Mesendoderm (in vitro differentiated cells): Measurements from ENCODE around the gene MAP7D3.

Experiments
- DNase-seq: peaks from one replicate; pipeline ENCODE4 v3.0.0; 2013
- H2AK5ac ChIP-seq: 2 replicates; pipeline ENCODE4 v1.6.1; 2013; ENCODE audit warnings: low read length, inconsistent platforms
- H2BK120ac ChIP-seq: 2 replicates; pipeline ENCODE4 v1.6.1; 2013; ENCODE audit warnings: low read depth, mild to moderate bottlenecking, low read length, moderate library complexity, mixed read lengths
- H2BK15ac ChIP-seq: replicated peaks from 2 replicates; pipeline ENCODE4 v1.6.1; 2013; ENCODE audit warnings: low read depth, mild to moderate bottlenecking, moderate library complexity
- H2BK5ac ChIP-seq: 2 replicates; pipeline ENCODE4 v1.6.1; 2013; ENCODE audit warnings: low read length, inconsistent platforms
- H3K18ac ChIP-seq: 2 replicates; pipeline ENCODE4 v1.6.1; 2013; ENCODE audit warnings: mild to moderate bottlenecking, low read length, mixed read lengths
- H3K23ac ChIP-seq: one replicate; pipeline ENCODE4 v1.6.1; 2013; ENCODE audit warnings: low read length
- H3K27ac ChIP-seq: 2 replicates; pipeline ENCODE4 v1.5.1; 2013; ENCODE audit warnings: low read depth, mild to moderate bottlenecking, inconsistent platforms, low read length, moderate library complexity
- H3K27me3 ChIP-seq: 2 replicates; pipeline ENCODE4 v1.6.1; 2013; ENCODE audit warnings: low read length, control low read depth, mild to moderate bottlenecking, inconsistent platforms; ENCODE audit not compliant: insufficient read depth, poor library complexity
- H3K36me3 ChIP-seq: 2 replicates; pipeline ENCODE4 v1.6.1; 2013; ENCODE audit warnings: low read length, inconsistent platforms; ENCODE audit not compliant: control insufficient read depth, insufficient read depth
- H3K4ac ChIP-seq: one replicate; pipeline ENCODE4 v1.6.1; 2013; ENCODE audit warnings: low read depth, mild to moderate bottlenecking, low read length, moderate library complexity
- H3K4me1 ChIP-seq: 2 replicates; pipeline ENCODE4 v1.6.1; 2013; ENCODE audit warnings: low read depth, low read length, inconsistent platforms; ENCODE audit not compliant: control insufficient read depth
- H3K4me2 ChIP-seq: 2 replicates; pipeline ENCODE4 v1.6.1; 2013; ENCODE audit warnings: low read length
- H3K4me3 ChIP-seq: 2 replicates; pipeline ENCODE4 v1.5.1; 2013; ENCODE audit warnings: mild to moderate bottlenecking, low read length
- H3K56ac ChIP-seq: one replicate; pipeline ENCODE4 v1.6.1; 2013; ENCODE audit warnings: low read length
- H3K79me1 ChIP-seq: 2 replicates; pipeline ENCODE4 v1.6.1; 2013; ENCODE audit warnings: low read length, inconsistent platforms
- H3K79me2 ChIP-seq: 2 replicates; pipeline ENCODE4 v1.6.1; 2013; ENCODE audit warnings: mild to moderate bottlenecking, low read length; ENCODE audit not compliant: control insufficient read depth, insufficient read depth
- H3K9ac ChIP-seq: 2 replicates; pipeline ENCODE4 v1.6.1; 2013; ENCODE audit warnings: low read length, inconsistent platforms
- H4K5ac ChIP-seq: one replicate; pipeline ENCODE4 v1.6.1; 2013; ENCODE audit warnings: low read length
- H4K8ac ChIP-seq: one replicate; pipeline ENCODE4 v1.6.1; 2013; ENCODE audit warnings: low read depth, mild to moderate bottlenecking, control low read depth, low read length, moderate library complexity
- WGBS: extraction: QIAGEN DNeasy Blood & Tissue Kit; methylation state at CpG from one replicate; pipeline ENCODE4 v1.1.7; 2013; ENCODE audit warnings: low lambda C conversion rate, missing lambda C conversion rate; ENCODE audit not compliant: insufficient coverage; ENCODE audit errors: extremely low coverage; 5-methylcytosine and 5-hydroxymethylcytosine counted together

MAP7D3 gene

GRCh38 chrX:136221851-136222513 is 29.2 kb downstream of the MAP7D3 start:
- Histone ChIP-seq H3K4me2 (no peak overlapping the region), H2BK5ac (no peak overlapping the region), H2BK120ac (no peak overlapping the region), H3K23ac (no peak overlapping the region), H3K79me2 (no peaks in the 10 kb centered on the region), H3K56ac (no peak overlapping the region), H3K27me3 (no peaks in the 10 kb centered on the region), H2BK15ac (no peak overlapping the region), H4K8ac (no peak overlapping the region), H3K4me1 (no peaks in the 10 kb centered on the region), H3K4ac (no peak overlapping the region), H3K79me1 (no peaks in the 10 kb centered on the region), H3K9ac (no peak overlapping the region), H3K4me3 (no peak overlapping the region), H4K5ac (no peak overlapping the region), H2AK5ac (no peak overlapping the region), H3K18ac (no peak overlapping the region), H3K27ac (no peak overlapping the region), H3K36me3 (no peaks in the 10 kb centered on the region)
- no CpG with 5 or more reads among the region's 3 CpGs for WGBS
- DNase-seq: no peak

DNA sequence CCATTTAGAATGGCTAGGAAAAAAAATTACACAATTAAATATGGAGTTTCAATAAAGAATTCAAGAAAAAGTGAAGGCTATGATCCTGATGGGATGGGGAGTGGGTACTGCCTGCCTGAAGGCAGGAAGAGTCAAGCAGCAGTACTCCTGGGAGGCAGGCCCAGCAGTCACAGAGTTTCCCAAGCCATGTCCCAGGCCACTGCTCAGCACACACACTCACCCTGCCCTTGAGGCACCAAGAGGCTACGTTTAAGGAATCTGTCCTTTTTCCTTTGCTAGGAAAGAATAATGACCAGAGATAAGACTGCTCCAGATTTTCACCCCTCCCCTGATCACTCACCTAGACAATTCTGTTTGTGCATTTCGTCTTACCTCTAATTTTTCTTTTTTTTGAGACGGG is 30.2 kb downstream of the MAP7D3 start:
- no CpG with 5 or more reads among the region's 3 CpGs for whole genome bisulfite sequencing

DNA sequence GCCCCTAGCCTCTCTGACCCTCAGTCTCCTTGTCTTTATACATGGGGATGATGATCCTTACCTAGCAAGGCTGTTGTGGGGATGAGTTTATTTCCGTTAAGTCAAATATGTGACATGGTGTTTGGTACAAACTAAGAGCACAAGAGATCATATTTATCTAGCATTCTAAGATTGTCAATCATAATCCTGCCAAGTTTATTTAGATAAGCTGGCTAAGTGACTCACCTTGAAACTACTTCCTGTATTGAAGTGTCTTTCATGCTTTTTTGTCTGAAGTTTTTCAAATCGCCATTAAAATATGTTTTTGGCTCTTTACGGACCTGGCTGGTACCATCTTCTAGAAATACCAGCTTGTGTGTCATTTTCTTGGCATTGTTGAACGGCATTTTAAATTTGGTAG is 30.7 kb downstream of the MAP7D3 start:
- no peak overlapping the region for H3K56ac ChIP-seq
- H3K18ac ChIP-seq: no peak overlapping the region
- no peak overlapping the region for H2BK5ac ChIP-seq
- H3K9ac ChIP-seq: no peak overlapping the region
- DNase-seq: no peak
- H3K4me3 ChIP-seq: no peak overlapping the region
- H3K36me3 ChIP-seq: no peaks in the 10 kb centered on the region
- H3K79me1 ChIP-seq: no peaks in the 10 kb centered on the region
- H3K23ac ChIP-seq: no peak overlapping the region
- no peak overlapping the region for H3K27ac ChIP-seq
- H2AK5ac ChIP-seq: no peak overlapping the region
- H3K4me1 ChIP-seq: no peaks in the 10 kb centered on the region
- H3K4me2 ChIP-seq: no peak overlapping the region
- no peak overlapping the region for H4K8ac ChIP-seq
- H3K79me2 ChIP-seq: no peaks in the 10 kb centered on the region
- no peak overlapping the region for H2BK120ac ChIP-seq
- no peak overlapping the region for H3K4ac ChIP-seq
- H3K27me3 ChIP-seq: no peaks in the 10 kb centered on the region
- no peak overlapping the region for H2BK15ac ChIP-seq
- no CpG with 5 or more reads among the region's 4 CpGs for WGBS
- H4K5ac ChIP-seq: no peak overlapping the region

More for the DNA sequence above, 30.2 kb downstream of the MAP7D3 start:
- Histone ChIP-seq H4K8ac (no peak overlapping the region), H3K18ac (no peak overlapping the region), H3K79me2 (no peaks in the 10 kb centered on the region), H3K4me3 (no peak overlapping the region), H2AK5ac (no peak overlapping the region), H3K27me3 (no peaks in the 10 kb centered on the region), H3K4me1 (no peaks in the 10 kb centered on the region), H2BK15ac (no peak overlapping the region), H3K23ac (no peak overlapping the region), H4K5ac (no peak overlapping the region), H3K36me3 (no peaks in the 10 kb centered on the region), H2BK5ac (no peak overlapping the region), H3K4me2 (no peak overlapping the region), H3K56ac (no peak overlapping the region), H3K27ac (no peak overlapping the region), H3K4ac (no peak overlapping the region), H2BK120ac (no peak overlapping the region), H3K9ac (no peak overlapping the region), H3K79me1 (no peaks in the 10 kb centered on the region)
- DNase-seq: no peak

DNA sequence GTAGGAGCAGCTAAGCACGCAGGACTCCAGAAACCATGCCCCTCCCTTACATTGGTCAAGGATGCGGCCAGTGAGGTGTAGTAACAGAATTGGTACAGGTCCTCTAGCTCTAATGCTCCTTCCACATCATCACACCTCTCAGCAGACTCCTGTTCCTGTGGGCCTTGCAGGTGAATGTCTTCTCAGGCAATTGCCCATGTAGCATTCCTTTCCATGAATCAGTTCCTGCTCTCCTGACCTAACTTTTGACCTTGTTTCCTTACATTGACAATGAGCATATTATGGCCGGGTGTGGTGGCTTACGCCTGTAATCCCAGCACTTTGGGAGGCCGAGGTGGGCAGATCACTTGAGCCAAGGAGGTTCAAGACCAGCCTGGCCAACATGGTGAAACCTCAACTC is 31.3 kb downstream of the MAP7D3 start:
- Histone ChIP-seq H4K8ac (no peak overlapping the region), H3K4me1 (no peaks in the 10 kb centered on the region), H3K18ac (no peak overlapping the region), H3K36me3 (no peaks in the 10 kb centered on the region), H3K27ac (no peak overlapping the region), H2BK120ac (no peak overlapping the region), H3K79me2 (no peaks in the 10 kb centered on the region), H3K4me3 (no peak overlapping the region), H3K23ac (no peak overlapping the region), H2AK5ac (no peak overlapping the region), H3K79me1 (no peaks in the 10 kb centered on the region), H2BK5ac (no peak overlapping the region), H3K4ac (no peak overlapping the region), H4K5ac (no peak overlapping the region), H3K27me3 (no peaks in the 10 kb centered on the region), H2BK15ac (no peak overlapping the region), H3K9ac (no peak overlapping the region), H3K56ac (no peak overlapping the region), H3K4me2 (no peak overlapping the region)
- no peak for DNase-seq
- WGBS: no CpG with 5 or more reads among the region's 5 CpGs

DNA sequence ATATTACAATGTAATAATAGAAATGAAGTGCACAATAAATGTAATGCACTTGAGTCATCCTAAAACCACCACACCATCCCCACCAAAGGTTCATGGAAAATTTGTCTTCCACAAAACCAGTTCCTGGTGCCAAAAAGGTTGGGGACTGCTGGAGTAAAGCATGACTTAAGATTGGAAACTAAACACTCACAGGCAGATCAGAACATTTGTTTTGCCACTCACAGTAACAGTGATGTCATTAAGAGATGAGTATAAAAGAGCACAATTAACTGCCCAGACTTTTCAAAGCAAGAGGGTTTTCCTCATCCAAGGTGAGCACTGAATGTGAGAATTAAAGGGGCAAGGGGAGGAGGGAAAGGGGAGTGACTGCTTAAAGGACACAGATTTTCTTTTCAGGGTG is 35.6 kb downstream of the MAP7D3 start:
- H2AK5ac ChIP-seq: no peak overlapping the region
- no peak for DNase-seq
- H3K79me1 ChIP-seq: no peaks in the 10 kb centered on the region
- H3K4ac ChIP-seq: no peak overlapping the region
- no peak overlapping the region for H3K56ac ChIP-seq
- H2BK5ac ChIP-seq: no peak overlapping the region
- H2BK15ac ChIP-seq: no peak overlapping the region
- no peaks in the 10 kb centered on the region for H3K36me3 ChIP-seq
- H3K4me3 ChIP-seq: no peak overlapping the region
- no peaks in the 10 kb centered on the region for H3K4me1 ChIP-seq
- H3K27me3 ChIP-seq: no peaks in the 10 kb centered on the region
- H3K4me2 ChIP-seq: no peak overlapping the region
- no peak overlapping the region for H4K5ac ChIP-seq
- no peak overlapping the region for H3K18ac ChIP-seq
- H2BK120ac ChIP-seq: no peak overlapping the region
- no peak overlapping the region for H3K23ac ChIP-seq
- H3K79me2 ChIP-seq: no peaks in the 10 kb centered on the region
- no peak overlapping the region for H4K8ac ChIP-seq
- no peak overlapping the region for H3K9ac ChIP-seq
- no peak overlapping the region for H3K27ac ChIP-seq

GRCh38 chrX:136214551-136214950 is 36.6 kb downstream of the MAP7D3 start:
- H3K56ac ChIP-seq: no peak overlapping the region
- WGBS: no CpG with 5 or more reads among the region's 7 CpGs
- no peak overlapping the region for H3K18ac ChIP-seq
- H3K27me3 ChIP-seq: no peaks in the 10 kb centered on the region
- H3K9ac ChIP-seq: no peak overlapping the region
- H3K36me3 ChIP-seq: no peaks in the 10 kb centered on the region
- H2BK15ac ChIP-seq: no peak overlapping the region
- no peak overlapping the region for H2BK120ac ChIP-seq
- H3K79me1 ChIP-seq: no peaks in the 10 kb centered on the region
- no peak overlapping the region for H4K8ac ChIP-seq
- no peak overlapping the region for H2AK5ac ChIP-seq
- DNase-seq: peak; percentile 75
- H3K4ac ChIP-seq: no peak overlapping the region
- no peaks in the 10 kb centered on the region for H3K4me1 ChIP-seq
- no peak overlapping the region for H3K4me3 ChIP-seq
- H3K4me2 ChIP-seq: no peak overlapping the region
- H4K5ac ChIP-seq: no peak overlapping the region
- no peak overlapping the region for H2BK5ac ChIP-seq
- no peak overlapping the region for H3K27ac ChIP-seq
- no peak overlapping the region for H3K23ac ChIP-seq
- H3K79me2 ChIP-seq: no peaks in the 10 kb centered on the region
